BE2C (cell line): Measurements from ENCODE around the gene CLIC1.
A peak's percentile ranks its signal among the peaks of the same experiment; 100 is the strongest.

Experiments used
- DNase-seq: peaks from one replicate; pipeline ENCODE4 v3.0.0-alpha.2; 2020
- H3K27me3 ChIP-seq: fragments of 250-450 bp; sonication (Bioruptor Pico); 2 replicates; pipeline ENCODE4 v1.5.1; 2020; ENCODE audit warnings: mild to moderate bottlenecking
- H3K36me3 ChIP-seq: fragments of 250-450 bp; sonication (Bioruptor Pico); 2 replicates; pipeline ENCODE4 v1.5.1; 2020; ENCODE audit warnings: mild to moderate bottlenecking
- H3K4me1 ChIP-seq: fragments of 250-450 bp; sonication (Bioruptor Pico); 2 replicates; pipeline ENCODE4 v1.5.1; 2020
- H3K4me3 ChIP-seq: 2 replicates; pipeline ENCODE4 v1.5.1; 2011; ENCODE audit warnings: low read depth, low read length
- H3K9me3 ChIP-seq: fragments of 250-450 bp; sonication (Bioruptor Pico); 2 replicates; pipeline ENCODE4 v1.5.1; 2020
- TF ChIP-seq, protein P1 (sequence below): IDR thresholded peaks from 2 replicates; pipeline ENCODE4 v1.5.1; 2012; ENCODE audit warnings: mild to moderate bottlenecking, low read depth, low read length

The CLIC1 gene

DNA sequence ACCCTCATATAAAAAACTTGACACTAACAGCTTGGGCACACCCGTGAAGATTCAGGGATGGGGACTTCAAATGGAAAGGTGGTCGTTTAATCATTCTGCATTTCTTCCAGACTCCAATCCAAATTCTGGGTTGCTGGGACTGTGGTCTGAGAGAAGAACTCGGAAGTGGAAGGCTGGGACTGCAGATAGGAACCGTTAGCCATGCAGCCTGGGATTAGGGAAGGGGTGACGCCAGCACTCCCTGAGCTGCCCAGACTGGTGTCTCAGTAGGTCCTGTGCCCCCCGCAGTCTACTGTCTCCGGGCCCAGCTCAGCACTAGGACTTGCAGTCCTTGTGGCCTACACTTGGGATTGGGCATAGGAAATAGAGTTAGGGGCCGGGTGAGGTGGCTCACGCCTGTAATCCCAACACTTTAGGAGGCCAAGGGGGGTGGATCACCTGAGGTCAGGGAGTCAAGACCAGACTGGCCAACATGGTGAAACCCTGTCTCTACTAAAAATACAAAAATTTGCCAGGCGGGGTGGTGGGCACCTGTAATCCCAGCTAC, 511 bp upstream of the CLIC1 start:
- peaks cover 25% of the 10 kb centered on the region for H3K36me3 ChIP-seq
- no peaks in the 10 kb centered on the region; the same call in 1 of the 2 replicates for H3K9me3 ChIP-seq
- H3K4me1 ChIP-seq: peaks cover 4% of the 10 kb centered on the region
- H3K27me3 ChIP-seq: no peaks in the 10 kb centered on the region
- no peak for DNase-seq
- H3K4me3 ChIP-seq: peak overlapping the region; percentile 99
- TF ChIP-seq, protein P1, sequence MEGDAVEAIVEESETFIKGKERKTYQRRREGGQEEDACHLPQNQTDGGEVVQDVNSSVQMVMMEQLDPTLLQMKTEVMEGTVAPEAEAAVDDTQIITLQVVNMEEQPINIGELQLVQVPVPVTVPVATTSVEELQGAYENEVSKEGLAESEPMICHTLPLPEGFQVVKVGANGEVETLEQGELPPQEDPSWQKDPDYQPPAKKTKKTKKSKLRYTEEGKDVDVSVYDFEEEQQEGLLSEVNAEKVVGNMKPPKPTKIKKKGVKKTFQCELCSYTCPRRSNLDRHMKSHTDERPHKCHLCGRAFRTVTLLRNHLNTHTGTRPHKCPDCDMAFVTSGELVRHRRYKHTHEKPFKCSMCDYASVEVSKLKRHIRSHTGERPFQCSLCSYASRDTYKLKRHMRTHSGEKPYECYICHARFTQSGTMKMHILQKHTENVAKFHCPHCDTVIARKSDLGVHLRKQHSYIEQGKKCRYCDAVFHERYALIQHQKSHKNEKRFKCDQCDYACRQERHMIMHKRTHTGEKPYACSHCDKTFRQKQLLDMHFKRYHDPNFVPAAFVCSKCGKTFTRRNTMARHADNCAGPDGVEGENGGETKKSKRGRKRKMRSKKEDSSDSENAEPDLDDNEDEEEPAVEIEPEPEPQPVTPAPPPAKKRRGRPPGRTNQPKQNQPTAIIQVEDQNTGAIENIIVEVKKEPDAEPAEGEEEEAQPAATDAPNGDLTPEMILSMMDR: no peak

DNA sequence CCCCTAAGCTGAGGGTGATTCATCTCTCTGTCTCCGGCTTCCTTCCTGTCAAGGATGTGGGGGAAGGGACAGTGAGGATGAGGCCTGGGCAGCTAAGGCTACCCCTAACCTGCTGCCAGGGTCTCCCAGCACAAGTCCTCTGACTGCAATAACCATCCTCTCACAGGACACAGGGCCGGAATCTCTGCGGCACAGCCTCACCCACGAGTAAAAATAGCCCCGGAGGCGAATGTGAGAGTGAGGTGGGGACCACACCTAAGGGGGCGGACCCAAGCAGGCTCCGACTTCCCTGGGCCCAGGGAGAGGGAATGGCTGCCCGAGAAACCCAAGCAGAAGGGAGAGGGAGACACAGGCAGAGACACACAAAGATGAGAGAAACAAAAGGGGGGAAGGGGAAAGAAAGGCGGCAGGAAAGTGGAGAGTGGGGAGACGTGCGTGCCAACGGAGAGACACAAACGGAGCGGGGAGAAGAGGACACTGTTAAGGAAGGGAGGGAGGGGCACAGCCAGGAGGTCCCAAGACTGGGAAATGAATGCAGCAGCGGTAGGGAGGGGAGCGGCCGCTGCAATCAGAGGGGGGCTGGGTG, 1.4 kb downstream of the CLIC1 start:
- Histone ChIP-seq H3K9me3 (no peaks in the 10 kb centered on the region), H3K36me3 (peaks cover 26% of the 10 kb centered on the region), H3K27me3 (no peaks in the 10 kb centered on the region), H3K4me1 (no peaks in the 10 kb centered on the region; the same call in none of the 2 replicates), H3K4me3 (peak overlapping the region; percentile 99)
- DNase-seq: peak; percentile 38
- TF ChIP-seq, protein P1: no peak

DNA sequence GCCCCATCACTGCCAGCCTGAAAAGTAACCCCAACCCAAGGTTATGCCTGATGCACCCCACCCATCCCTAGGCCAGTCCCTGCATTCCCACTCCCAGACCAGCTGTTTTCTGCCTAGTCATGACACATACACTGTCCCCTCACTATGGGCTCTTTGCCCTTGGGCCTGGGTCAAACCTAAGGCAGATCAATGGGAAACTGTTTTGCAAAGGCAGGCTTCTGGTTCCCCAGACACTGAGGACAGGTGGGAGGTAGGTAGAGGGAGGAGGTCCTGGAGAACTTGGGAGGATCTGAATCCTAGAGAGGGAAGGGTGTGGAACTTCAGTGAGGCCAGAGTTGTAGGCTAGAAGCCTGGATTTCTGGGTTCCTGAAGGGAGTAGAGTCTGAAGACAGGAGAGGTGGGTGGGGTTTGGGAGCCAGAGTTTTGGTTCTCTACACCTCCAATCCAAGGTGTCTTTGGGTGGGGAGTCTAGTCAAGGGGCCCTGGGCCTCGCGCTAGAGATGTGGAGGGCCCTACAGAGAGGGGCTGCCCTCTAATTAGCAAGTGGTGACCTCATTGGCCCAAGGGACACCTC, 2.0 kb downstream of the CLIC1 start:
- peaks cover 26% of the 10 kb centered on the region for H3K36me3 ChIP-seq
- no peak for DNase-seq
- TF ChIP-seq, protein P1: no peak
- H3K4me1 ChIP-seq: no peaks in the 10 kb centered on the region; the same call in none of the 2 replicates
- H3K27me3 ChIP-seq: no peaks in the 10 kb centered on the region
- H3K9me3 ChIP-seq: no peaks in the 10 kb centered on the region
- H3K4me3 ChIP-seq: peak overlapping the region; percentile 99

DNA sequence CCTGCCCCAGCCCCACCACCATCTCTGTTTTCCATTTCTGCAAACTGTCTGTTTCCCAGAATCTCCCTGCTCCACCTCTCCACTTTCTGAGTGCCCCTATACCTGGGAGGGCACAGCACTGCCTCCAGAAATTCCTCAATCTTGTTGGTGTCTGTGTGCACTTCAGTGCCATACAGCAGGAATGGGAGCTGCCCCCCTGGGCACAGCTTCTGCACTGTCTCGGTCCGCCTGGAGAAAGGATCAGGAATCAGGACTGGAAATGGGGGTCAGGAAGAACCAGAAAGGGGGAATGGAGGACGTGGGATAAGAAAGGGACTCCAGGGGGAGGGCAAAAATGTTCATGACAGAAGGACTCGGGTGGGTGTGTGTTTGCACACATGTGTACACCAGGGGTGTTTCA, 2.6 kb downstream of the CLIC1 start:
- Histone ChIP-seq H3K9me3 (no peaks in the 10 kb centered on the region), H3K27me3 (no peaks in the 10 kb centered on the region), H3K36me3 (peaks cover 26% of the 10 kb centered on the region), H3K4me1 (no peaks in the 10 kb centered on the region; the same call in none of the 2 replicates), H3K4me3 (no peak overlapping the region; the same call in 1 of the 2 replicates)
- TF ChIP-seq, protein P1: no peak
- no peak for DNase-seq

DNA sequence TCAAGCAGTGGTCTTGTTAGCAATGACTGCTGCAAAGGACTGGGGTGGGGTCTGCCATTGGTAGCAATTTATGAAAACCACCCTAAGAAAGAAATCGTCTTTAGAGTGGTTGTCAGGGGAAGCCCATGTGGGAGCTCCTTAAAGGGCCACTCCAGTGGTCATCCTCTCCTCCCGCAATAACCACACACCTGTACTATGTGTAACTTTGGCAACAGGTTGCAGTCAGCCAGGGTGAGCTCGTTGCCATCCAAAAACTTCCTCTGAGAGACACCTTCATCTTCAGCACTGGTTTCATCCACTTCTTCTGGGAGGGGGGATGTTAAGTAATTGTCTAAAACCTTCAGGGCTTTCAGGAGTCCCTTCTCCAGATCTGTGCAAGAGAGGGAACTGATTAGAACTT, 4.3 kb downstream of the CLIC1 start:
- Histone ChIP-seq H3K36me3 (peaks cover 26% of the 10 kb centered on the region), H3K27me3 (no peaks in the 10 kb centered on the region), H3K9me3 (no peaks in the 10 kb centered on the region), H3K4me1 (no peaks in the 10 kb centered on the region; the same call in none of the 2 replicates), H3K4me3 (no peak overlapping the region)
- DNase-seq: no peak
- TF ChIP-seq, protein P1: no peak

DNA sequence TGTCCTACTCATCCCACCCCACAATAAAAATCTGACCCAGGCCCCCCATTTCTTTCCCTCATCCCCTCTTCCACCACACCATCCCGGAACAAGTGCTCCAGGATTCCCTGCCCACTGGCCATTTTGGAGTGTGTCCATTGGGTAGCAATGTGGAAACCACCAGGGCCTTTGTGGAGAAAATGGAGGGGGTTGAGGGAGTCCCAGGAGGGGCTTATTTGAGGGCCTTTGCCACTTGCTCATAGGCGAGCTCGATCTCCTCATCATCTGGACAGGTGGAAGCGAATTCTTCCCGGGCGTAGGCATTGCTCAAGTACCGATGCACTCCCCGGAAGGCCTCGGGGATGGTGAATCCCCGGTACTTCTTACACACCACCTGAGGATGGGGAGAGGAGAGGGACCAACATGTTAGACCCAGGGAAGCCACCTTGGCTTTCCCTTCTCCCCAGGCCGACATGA, 5.7 kb downstream of the CLIC1 start:
- TF ChIP-seq, protein P1: no peak
- Histone ChIP-seq H3K9me3 (no peaks in the 10 kb centered on the region), H3K27me3 (no peaks in the 10 kb centered on the region), H3K4me3 (no peak overlapping the region), H3K36me3 (peaks cover 26% of the 10 kb centered on the region), H3K4me1 (no peaks in the 10 kb centered on the region; the same call in 1 of the 2 replicates)
- no peak for DNase-seq
